Stimulated activated naive CD4-positive, alpha-beta T cell treated with Interleukin-2 at 50 U/mL for 16 hours (primary cell): ENCODE data around the gene SLC30A3.

Source experiments
- DNase-seq: peaks from one replicate; lab custom pipeline; 2025; lab: John Stamatoyannopoulos, UW

The SLC30A3 gene

GRCh38 chr2:27258051-27258450 lies 4.8 kb downstream of the SLC30A3 start:
- DNase-seq = no peak

GRCh38 chr2:27256855-27257454 lies 5.9 kb downstream of the SLC30A3 start:
- no peak for DNase-seq

- no peak for DNase-seq
Observed at GRCh38 chr2:27255660-27256059, 7.2 kb downstream of the SLC30A3 start.

- DNase-seq = no peak
Observed at GRCh38 chr2:27255187-27255586, 7.7 kb downstream of the SLC30A3 start.

GRCh38 chr2:27251766-27252165 lies 11.1 kb downstream of the SLC30A3 start:
- no peak for DNase-seq

- no peak for DNase-seq
Observed at GRCh38 chr2:27250652-27251379, 12.0 kb downstream of the SLC30A3 start.

GRCh38 chr2:27249891-27250651 lies 12.8 kb downstream of the SLC30A3 start:
- peak; percentile 27 for DNase-seq

GRCh38 chr2:27249159-27249890 lies 13.5 kb downstream of the SLC30A3 start:
- DNase-seq = no peak

- DNase-seq = no peak
Observed at GRCh38 chr2:27247893-27248292, 15.0 kb downstream of the SLC30A3 start.

- DNase-seq = no peak
Observed at GRCh38 chr2:27245626-27246025, 17.2 kb downstream of the SLC30A3 start.

GRCh38 chr2:27245116-27245515 lies 17.7 kb downstream of the SLC30A3 start:
- DNase-seq = no peak

GRCh38 chr2:27243391-27244130 lies 19.3 kb downstream of the SLC30A3 start:
- no peak for DNase-seq

- no peak for DNase-seq
Observed at GRCh38 chr2:27242614-27242951, 20.3 kb downstream of the SLC30A3 start.

GRCh38 chr2:27241761-27242613 lies 20.9 kb downstream of the SLC30A3 start:
- no peak for DNase-seq

- no peak for DNase-seq
Observed at GRCh38 chr2:27240406-27240805, 22.4 kb downstream of the SLC30A3 start.

GRCh38 chr2:27238976-27239375 lies 23.9 kb downstream of the SLC30A3 start:
- no peak for DNase-seq

- no peak for DNase-seq
Observed at GRCh38 chr2:27237341-27237945, 25.4 kb downstream of the SLC30A3 start.

GRCh38 chr2:27236626-27237025 lies 26.2 kb downstream of the SLC30A3 start:
- DNase-seq = no peak

- no peak for DNase-seq
Observed at GRCh38 chr2:27236136-27236535, 26.7 kb downstream of the SLC30A3 start.

GRCh38 chr2:27233341-27233740 lies 29.5 kb downstream of the SLC30A3 start:
- DNase-seq = no peak
